NCI-H446 treated with DMSO at 0.1 percent for 48 hours (cell line): ENCODE results near the gene TCAF1.

Experiments
- DNase-seq: peaks from one replicate; lab custom pipeline; 2025; lab: John Stamatoyannopoulos, UW

The TCAF1 gene, protein sequence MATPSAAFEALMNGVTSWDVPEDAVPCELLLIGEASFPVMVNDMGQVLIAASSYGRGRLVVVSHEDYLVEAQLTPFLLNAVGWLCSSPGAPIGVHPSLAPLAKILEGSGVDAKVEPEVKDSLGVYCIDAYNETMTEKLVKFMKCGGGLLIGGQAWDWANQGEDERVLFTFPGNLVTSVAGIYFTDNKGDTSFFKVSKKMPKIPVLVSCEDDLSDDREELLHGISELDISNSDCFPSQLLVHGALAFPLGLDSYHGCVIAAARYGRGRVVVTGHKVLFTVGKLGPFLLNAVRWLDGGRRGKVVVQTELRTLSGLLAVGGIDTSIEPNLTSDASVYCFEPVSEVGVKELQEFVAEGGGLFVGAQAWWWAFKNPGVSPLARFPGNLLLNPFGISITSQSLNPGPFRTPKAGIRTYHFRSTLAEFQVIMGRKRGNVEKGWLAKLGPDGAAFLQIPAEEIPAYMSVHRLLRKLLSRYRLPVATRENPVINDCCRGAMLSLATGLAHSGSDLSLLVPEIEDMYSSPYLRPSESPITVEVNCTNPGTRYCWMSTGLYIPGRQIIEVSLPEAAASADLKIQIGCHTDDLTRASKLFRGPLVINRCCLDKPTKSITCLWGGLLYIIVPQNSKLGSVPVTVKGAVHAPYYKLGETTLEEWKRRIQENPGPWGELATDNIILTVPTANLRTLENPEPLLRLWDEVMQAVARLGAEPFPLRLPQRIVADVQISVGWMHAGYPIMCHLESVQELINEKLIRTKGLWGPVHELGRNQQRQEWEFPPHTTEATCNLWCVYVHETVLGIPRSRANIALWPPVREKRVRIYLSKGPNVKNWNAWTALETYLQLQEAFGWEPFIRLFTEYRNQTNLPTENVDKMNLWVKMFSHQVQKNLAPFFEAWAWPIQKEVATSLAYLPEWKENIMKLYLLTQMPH

DNA sequence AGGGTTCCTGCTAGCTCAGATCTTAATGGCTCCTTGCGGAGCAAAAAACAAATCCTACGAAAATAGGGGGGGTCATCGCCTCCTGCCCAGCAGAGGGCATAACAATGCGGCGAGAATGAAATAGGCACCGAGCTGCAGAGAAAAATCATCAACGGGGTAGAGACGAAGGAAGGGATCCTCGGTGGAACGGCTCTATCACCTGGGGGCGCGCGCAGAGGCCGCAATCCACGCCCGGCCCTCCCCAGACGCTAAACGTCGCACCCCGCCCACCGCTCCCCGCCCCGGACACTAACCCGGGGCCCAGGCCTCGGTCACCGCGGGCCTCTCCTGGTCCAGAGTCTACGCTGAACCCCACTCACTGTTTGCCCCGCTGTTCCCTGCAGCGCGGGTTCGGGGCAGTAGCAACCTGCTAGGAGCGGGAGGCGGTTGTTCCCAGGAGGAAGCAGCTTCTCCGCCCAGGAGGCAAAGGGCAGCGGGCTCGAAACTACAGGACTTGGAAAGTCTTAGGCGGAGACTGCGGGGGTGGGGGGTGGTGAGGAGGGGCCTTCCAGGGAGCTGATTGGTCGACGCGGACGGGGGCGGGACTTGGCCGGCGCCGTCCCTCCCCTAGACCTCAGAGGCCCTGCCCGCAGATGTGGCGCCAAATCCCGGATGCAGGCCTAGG lies at the start of gene TCAF1:
TSS of gene TCAF1 (minus strand) at position 509 of the 664 bp plus-strand sequence. CDS start 25,568 bp downstream, outside the sequence.
- DNase-seq = peak; percentile 82

DNA sequence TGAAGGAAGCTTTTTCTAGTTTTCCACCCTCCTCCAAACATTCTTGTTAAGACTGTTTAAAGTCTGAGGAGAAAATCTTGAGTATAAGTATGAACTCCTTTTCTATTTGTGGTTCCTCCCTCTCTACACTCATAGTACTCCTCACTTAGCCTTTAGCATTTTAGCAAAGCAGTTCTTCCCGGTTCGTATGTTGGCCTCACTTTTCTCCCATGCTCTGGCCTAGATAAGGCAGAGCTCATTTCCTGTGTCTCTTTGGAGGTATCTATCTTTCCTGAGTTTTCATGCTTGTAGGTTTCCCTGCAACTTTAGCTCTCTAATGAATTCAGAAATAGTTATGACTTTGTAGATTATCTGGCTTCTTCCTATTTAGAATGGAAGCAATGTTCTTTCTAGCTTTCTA lies 46.8 kb upstream of the TCAF1 start:
- DNase-seq = no peak

DNA sequence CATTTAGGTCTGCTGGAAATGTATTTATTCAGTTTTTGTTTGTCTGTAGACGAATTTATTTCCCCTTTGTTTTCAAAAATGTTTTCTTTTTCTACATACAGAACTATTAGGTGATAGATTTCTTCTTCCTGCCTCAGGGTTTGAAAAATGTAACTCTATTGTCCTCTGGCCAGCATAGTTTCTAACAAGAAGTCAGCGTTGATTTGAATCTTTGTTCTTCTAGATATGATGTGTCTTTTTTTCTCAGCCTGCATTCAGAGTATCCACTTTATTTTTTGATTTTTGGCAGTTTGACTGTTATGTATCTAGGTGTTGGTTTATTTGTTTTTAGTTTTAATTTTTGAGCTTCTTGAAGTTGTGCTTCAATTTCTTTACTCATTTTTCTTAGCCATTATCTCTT lies 45.1 kb upstream of the TCAF1 start:
- no peak for DNase-seq

DNA sequence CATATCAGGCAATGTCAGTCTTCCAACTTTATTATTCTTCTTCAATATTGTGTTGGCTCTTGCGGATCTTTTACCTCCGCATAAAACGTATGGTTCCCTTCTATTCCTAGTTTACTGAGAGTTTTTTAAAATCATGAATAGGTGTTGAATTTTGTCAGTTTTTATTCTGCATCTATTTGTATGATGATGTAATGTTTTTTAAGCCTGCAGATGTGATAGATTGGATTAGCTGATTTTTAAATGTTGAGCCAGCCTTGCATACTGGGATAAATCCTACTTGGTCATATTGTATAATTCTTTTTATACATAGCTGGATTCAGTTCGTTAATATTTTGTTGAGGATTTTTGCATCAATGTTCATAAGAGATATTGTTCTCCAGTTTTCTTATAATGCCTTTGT lies 43.4 kb upstream of the TCAF1 start:
- DNase-seq = no peak

DNA sequence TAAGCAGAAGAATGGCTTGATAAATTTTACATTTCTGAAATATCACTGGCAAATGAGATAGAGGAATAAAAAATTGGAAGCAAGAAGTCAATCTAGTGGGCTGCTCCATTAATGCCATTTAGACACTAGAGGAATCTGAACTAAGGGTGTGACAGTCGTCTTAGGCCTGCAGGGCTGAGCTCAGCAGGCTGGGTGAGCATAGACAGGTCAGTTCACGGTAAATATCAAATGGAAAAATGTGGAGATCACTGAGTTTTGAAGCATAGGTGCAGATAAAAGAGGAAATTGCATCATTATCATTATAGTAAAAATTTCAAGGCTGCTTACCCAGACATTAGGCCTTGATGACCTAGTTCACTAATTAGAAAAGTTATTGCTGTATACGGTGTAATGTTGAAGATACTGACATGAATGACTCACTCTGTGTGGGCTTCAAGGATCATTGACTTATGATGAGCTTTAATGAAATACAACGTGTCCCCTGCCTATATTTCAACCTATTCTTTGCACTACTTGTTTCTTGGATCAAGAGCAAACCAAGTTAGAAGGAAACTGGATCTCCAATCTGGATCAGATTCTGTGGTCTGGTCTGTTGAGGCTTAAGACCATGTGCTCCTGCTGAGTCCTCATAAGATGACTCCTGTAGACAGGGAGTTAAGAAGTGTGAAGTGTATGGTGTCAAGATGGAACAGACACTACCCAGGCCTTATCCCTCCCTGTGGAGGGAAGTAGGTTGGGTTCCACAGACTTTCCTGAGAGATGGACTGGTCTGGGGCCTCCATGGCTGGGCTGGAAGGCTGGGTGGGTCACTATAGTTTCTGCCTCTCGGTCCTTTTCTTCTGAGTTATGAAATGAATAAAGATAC lies 36.6 kb upstream of the TCAF1 start:
- DNase-seq = no peak

DNA sequence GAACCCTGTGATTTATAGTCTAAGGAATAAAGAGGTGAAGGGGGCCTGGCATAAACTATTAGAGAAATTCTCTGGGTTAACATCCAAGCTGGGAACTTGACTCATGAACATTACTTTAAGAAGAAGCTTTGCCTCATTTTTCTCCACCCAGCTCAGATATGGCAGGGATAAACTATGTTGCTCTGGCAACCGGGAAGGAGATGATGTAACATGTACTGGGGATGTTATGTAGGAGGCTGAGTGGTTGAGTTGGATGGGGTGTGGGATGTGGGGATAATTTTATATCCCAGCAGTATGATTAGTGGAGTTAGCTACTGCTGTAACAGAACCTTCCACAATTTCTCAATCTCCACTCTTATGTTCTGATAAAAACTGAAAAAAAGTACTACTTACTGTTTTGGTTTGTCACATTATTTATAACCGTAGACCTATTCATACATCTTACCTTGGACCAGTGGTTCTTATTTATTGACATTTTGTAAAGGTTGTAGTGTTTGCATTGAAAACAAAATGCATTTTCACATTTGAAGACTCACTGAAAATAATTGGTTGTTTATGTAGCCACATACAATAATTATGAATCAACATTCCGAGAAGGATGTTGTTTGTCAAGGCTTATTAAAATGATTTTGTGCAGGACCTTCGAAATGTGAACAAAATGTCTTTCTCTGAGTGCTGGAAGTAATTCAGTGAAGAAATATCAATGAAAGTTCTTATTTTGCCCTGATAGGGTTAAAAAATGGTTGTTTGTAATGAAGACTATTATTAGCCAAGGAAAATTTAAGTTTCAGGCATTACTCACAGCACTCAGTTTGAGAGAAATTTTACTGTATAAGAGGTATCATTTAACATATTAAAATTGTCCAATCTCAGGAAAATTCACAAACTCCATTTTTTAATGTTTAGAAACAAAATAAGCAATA lies 34.4 kb upstream of the TCAF1 start:
- no peak for DNase-seq

DNA sequence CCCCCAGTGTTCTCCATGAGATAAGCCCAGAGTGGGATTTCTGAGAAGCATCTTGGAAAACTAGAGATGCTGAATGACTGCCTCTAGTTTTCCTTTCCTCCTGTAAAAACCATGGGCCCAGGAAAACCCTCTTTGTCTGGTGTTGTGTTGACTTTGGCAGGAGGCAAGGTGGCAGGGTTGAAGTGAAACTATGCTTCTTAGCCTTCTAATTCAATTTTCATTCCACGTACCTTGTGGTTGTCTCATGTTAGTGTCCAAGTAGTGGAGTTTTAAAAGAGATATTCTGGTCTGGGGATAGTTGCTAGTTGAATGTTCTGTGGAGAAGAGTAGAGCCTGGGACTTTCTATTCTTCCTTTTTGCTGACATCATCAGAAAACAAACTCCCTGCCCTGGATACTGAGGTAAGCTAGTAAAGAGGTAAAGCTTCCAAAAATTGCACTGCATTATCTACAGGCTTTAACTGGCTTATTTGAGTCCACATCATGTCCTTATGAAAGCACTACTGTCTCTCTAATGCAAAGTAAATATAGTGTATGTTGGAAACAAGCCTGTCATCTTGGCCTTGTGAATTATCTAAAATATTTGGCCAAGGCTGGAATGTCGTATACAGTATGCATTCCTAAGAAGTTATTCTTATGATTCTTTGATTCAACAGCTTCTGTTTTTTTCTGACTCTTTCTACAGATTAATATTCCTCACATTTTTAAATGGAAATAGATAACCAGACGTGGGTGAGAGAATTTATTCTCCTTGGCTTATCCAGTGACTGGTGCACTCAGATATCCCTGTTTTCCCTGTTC lies 32.8 kb upstream of the TCAF1 start, which contains the start of gene OR2F2:
TSS of gene OR2F2 (plus strand) at position 708 of the 800 bp plus-strand sequence. CDS start at position 708, 0 bp downstream.
- no peak for DNase-seq

DNA sequence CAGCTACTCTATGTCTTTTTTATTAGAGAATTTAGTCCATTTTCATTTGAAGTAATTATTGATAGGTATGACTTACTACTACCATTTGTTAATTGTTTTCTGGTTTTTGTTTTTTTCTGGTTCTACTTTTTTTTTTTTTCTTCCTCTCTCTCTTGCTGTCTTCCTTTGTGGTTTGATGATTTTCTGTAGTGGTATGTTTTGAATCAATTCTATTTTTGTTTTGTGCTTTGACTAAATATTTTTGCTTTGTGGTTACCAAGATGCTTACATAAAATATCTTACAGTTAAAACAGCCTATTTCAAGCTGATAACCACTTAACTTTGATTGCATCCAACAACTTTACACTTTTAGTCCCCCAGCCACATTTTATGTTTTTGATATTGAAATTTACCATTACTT lies 29.8 kb upstream of the TCAF1 start:
- no peak for DNase-seq

DNA sequence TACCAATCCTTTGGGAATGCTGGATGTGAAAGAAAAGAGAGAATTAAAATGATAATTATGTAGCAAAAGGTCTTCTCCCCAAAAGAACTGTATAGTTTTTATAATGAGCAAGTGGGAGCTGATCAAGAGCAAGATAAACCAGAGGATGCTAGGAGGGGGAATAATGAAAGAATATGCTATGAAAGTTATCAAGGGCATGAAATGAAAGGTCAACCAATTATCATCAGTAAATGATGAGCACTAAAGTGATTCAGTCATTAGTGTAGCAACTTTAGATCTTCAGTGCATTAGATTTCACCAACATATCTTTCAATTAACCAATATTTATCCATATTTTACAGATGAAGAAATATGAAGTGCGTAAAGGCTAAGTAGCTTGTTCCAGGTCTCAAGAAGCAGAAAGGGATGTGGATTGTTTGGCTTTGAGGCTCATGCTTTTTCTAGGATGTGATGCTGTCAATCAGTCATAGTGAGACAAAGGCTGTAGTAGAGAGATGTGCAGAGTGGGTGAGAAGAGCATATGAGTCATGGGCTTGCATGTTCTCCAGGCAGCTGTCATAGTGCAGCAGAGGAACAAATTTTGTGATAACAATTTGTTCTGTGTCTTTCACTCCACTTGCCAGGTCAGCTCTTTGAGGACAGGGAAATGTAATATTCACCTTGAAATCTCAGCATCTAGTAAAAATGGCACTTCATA lies 27.4 kb upstream of the TCAF1 start:
- no peak for DNase-seq

DNA sequence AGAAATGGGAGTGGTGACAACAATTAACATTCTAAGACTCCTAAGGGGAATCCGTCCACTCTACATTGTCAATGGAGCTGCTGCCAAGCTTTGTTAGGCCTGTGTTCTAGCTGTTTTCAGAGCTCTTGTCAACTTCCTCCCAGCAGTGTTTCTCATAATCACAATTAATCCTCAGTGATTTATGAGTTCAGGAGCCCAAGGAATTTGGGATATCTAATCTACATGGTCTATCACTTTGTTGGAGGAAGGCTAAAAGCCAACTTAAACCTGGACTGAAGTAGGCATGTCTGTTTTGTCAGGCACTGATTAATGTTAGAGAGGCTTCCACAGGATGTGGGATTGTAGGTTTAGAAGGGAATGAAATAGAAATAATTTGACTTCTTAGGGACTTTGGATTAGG lies 22.9 kb upstream of the TCAF1 start:
- DNase-seq = no peak

DNA sequence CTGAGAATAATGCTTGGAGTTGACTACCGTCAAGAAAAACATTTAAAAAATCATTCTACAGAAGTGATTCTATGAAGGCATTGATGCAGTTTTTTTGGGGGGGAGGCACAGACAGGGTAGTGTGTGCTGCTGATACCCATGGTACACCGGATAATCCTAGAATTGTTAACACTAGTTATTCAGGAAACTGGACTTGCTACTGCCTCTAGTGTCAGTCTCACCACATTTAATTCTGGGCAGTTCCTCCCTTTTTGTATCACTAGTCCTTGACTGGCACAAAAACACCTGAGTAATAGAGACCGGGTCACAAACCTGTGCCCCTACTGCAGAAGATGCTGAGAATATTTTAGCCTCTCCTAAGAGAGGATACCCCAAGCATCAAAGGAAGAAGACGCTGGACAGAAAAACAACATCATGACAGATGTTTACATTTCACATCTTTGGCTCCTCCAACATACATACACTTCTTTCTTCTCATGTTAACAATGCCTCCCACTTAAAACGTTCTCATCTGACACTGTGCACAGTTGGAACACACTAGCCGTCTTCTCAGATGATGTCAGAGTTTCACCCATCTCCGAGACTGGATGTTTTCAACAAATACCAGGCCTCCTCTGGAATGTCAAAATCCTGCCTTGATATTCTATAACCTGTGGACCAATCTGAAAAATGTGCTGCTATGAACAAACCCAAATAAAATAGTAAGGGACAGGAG lies 13.1 kb upstream of the TCAF1 start:
- DNase-seq = no peak

DNA sequence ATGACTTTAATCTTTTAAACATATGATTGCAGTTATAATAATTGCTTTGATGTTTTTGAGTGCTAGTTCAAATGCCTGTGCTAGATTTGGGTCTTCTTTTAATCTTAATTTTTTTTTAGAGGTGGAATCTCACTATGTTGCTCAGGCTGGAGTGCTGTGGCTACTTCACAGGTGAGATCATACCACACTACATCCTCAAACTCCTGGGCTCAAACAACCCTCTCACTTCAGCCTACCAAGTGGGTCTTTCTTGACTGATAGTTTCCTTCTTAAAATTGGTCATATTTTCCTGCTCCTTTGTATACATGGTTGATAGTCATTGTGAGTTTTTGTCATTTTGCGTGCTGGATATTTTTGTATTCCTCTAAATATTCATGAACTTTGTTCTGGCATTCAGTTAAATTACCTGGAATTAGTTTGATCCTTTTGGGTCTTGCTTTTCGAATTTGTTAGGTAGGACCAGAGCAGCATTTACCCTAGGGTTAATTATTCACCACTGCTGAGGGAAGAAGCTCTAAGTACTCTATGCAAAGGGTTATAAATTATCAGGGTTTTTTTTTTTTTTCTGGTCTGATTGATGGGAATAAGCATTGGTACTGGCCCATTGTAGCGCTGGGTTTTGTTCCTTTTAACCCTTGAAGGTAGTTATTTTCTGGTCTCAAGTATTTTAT lies 12.1 kb upstream of the TCAF1 start:
- no peak for DNase-seq

DNA sequence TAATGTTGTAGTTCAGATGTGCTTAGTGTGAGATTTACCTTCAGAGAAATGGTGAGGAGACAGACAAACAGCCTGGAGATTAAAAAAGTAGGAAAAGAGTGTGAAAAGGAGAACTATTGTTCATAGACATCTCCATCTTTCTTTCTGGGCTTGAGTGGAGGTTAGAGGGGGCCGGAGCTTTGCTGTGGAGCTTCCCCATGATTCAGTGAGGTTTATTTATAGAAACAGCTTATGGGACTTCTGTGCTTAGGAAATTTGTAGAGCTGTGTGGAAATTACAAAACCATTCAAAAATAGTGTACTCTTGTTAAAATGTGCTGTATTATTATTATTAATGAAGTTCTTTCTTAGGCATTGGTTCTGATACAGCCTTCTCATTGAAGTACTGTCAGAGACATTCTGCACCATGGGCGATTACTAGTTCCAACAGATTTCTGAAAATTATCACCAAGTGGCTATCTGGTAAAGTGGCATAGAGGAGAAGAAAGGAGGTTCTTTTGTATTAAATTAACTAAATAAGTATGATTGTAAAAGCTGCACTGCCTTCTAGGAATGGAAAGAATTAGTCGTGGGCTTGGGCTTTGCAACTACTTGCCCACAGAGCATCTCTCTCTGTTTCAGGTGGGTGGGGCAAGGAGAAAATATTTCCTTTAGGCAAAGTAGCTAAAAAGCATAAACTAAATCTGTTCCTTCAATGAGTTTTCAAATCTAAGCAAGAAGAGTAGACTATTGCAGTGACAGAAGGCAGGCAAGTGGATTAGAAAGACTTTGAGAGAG lies 8.7 kb upstream of the TCAF1 start:
- no peak for DNase-seq

DNA sequence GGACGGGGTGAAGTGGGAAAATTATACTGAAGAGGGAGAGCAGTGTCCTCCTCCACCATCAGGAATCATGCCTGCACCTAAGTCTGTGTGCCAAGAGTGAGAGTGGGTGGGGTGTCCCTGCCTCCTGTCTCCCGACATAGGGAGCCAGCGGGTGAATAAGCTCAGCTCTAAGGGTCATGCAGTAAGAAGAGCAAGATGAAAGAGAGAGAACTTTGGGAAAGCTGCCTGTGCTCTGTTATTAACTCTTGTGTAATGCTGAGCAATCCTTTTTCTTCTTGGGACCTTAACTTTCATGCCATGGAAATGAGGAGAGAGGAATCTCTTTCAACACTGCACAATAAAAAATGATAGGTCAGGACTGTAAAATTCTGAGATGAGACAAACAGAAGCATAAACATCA lies 7.9 kb upstream of the TCAF1 start:
- no peak for DNase-seq

DNA sequence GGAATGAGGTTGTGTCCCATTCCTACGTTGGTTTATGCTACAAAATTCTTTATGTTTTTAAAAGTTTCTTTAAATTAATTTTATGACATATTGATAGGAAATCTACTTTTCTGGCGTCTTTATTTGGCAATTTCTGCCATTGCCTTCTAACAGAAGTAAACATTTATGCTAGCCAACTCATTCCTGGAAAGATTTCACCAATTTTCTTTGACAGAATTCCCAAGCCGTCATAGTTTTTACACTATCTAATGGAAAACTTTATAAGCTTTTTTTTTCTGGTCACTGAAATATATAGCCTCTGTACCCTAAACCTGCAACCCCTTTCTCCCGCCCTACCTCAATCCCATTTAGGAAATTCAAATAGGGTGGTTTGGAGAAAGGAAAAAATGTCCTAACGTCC lies 6.1 kb upstream of the TCAF1 start:
- no peak for DNase-seq

DNA sequence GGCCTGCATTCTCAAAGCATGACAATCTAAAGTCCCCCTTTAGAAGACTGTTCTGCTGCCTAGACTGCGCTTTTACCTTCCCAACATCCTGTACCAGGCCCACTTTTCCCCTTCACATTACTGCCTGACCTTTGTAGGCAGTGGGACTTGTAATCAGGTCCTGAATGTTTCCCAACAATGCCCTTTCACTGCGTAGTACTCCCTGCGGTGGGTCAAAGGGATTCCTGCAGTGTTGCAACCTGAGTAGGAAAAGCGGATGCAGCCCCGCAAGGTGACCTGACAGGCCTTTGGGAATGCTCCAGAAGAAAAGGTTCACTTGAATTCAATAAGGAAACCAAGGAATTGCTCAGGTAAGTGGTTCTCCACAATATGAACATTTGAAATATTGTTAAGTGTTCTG lies 4.9 kb upstream of the TCAF1 start:
- no peak for DNase-seq

DNA sequence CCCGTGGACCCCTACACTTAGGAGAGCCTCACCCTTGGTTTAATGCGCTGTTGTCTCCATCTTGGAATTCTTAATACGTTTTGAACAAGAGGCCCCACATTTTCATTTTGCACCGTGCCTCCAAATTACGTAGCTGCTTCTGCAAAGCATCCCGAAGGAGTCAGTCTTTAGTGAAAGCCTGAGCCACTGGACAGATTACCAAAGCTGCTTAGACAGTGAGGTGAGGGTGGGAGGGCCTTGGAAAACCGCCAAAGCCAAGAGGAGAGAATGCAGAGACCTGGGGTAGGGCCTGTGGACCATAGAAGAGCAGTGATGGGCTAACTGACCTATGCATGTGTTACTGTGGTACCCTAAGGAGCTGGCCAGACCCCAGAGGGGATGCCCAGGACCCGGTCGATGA lies 4.2 kb upstream of the TCAF1 start:
- no peak for DNase-seq
